Measurements from ENCODE around the gene CASP10.

- TF ChIP-seq, protein P1, sequence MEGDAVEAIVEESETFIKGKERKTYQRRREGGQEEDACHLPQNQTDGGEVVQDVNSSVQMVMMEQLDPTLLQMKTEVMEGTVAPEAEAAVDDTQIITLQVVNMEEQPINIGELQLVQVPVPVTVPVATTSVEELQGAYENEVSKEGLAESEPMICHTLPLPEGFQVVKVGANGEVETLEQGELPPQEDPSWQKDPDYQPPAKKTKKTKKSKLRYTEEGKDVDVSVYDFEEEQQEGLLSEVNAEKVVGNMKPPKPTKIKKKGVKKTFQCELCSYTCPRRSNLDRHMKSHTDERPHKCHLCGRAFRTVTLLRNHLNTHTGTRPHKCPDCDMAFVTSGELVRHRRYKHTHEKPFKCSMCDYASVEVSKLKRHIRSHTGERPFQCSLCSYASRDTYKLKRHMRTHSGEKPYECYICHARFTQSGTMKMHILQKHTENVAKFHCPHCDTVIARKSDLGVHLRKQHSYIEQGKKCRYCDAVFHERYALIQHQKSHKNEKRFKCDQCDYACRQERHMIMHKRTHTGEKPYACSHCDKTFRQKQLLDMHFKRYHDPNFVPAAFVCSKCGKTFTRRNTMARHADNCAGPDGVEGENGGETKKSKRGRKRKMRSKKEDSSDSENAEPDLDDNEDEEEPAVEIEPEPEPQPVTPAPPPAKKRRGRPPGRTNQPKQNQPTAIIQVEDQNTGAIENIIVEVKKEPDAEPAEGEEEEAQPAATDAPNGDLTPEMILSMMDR (IDR thresholded peaks at IDR 0.05): no peak
- TF ChIP-seq POLR2A (IDR thresholded peaks at IDR 0.05): no peak
Observed at GRCh38 chr2:201176081-201176481, 6.9 kb upstream of the CASP10 start.

All from esophagus squamous epithelium (tissue), 4 donors.